OCI-M1 (cell line): ENCODE results near the gene PPARD.
"Not testable (repeated sequence)": the region's sequence is repeated elsewhere in the genome, so short reads cannot be mapped to it uniquely, and the experiment has no call there.

Source experiments
- DNase-seq: peaks from one replicate; lab custom pipeline; 2025; lab: John Stamatoyannopoulos, UW

Gene PPARD

DNA sequence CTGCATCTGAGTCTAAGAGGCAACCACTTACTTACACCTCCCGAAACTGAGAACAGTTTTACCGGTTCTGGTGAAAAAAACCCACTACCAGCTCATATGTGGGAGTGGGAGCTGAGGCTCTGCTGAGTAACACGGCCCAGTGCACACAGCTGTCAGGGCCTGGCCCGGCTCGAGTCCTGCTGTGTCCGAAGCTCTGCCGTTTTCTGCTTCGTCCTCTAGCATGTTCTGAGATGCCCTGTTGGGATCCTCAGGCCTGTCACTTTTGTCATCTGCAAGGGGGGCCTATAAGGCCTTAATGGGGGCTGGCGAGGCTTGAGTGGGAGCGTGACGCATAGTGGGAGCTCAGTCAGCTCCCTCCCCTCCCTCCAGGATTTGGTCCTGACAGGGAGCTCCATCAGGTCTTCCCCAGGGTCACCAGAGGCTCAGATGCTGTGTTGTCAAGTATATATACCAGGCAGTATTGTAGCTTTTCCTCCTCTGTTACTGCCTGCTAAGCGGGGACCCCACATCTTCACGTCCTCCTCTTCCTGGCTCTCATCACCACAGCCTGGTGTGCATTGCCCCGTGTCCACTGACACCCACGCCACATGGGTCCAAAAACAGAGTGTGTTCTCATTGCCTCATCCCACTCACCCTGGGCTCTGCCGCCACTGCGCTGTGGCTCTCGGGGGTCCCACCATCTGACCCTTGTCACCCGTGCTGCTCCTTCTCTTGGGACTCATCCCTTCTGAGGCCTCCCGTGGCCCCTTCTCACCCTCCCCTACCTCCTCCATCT is 64.5 kb downstream of the PPARD start:
- DNase-seq = no peak

DNA sequence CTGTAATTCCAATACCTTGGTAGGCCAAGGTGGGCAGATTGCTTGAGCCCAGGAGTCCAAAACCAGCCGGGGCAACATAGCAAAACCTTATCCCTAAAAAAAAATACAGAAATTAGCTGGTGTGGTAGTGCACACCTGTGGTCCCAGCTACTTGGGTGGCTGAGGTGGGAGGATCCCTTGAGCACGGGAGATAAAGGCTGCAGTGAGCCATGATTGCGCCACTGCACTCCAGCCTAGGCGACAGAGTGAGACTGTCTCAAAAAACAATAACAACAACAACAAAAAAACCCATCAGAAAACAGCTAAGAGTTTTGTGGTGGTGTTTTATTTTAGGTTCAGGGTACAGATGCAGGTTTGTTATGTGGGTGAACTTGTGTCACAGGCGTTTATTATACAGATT is 66.9 kb downstream of the PPARD start:
- DNase-seq = peak; percentile 20

DNA sequence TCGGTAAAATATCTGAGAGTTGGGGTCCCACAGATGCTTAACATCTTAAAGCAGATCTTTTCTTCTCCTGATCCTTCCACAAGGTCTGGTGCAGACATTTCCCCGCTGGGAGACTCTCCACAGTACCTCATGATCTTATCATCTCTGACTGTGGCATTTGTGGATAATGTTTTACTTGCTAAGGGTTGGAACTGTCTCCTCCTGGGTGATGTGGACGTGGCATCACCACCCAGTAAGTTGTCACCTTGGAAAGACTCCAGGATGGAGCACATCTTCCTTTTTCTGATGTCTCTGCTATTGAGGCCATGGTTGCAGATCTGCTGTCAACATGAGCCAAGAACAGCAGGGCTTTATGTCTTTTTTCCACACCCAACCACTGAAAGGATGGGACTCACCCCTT is 67.8 kb downstream of the PPARD start:
- no peak for DNase-seq

DNA sequence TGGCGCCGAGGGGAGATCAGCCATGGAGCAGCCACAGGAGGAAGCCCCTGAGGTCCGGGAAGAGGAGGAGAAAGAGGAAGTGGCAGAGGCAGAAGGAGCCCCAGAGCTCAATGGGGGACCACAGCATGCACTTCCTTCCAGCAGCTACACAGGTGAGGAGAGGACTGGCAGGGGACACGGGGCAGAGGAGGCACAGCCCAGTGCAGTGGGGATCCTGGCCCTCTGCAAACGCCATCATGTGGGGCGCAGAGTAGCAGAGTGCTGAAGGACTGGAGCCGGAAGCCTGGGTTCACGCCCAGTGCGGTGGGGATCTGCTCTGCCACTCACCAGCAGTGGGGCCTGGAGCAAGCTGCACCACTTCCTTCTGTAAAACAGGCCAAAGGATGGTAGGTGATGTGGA is 68.7 kb downstream of the PPARD start:
- DNase-seq = no peak

DNA sequence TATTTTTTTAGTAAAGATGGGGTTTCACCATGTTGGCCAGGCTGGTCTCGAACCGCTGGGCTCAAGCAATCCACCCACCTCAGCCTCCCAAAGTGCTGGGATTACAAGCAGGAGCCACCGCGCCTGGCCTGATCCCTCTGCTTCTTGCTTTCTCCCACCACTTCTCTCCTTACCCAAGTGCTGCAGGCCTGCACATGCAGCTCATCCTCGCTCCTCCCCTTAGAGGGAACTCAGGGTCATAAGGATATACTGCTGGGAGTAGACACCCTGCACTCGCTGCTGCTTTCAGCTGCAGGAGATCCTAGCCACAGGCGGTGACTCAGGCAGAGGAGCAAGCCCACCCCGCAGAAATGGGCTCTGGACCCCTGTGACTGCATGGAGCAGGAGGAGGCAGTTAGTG is 69.7 kb downstream of the PPARD start:
- no peak for DNase-seq

DNA sequence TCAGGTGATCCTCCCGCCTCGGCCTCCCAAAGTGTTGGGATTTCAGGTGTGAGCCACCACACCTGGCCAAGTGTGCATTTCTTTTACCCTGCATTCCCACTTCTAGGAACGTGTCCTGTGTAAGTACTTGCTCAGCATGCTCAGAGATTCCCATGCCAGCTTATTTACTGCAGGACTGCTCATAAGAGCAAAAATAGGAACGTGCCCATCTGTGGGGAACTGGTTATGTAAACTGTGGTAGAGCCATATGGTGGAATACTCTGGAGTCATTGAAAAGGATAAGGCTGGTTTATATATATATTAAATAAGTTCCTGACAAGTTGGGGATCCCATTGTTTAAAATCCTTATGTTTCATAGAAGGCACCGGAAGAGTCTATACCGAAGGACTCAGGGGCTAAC is 71.6 kb downstream of the PPARD start:
- no peak for DNase-seq

DNA sequence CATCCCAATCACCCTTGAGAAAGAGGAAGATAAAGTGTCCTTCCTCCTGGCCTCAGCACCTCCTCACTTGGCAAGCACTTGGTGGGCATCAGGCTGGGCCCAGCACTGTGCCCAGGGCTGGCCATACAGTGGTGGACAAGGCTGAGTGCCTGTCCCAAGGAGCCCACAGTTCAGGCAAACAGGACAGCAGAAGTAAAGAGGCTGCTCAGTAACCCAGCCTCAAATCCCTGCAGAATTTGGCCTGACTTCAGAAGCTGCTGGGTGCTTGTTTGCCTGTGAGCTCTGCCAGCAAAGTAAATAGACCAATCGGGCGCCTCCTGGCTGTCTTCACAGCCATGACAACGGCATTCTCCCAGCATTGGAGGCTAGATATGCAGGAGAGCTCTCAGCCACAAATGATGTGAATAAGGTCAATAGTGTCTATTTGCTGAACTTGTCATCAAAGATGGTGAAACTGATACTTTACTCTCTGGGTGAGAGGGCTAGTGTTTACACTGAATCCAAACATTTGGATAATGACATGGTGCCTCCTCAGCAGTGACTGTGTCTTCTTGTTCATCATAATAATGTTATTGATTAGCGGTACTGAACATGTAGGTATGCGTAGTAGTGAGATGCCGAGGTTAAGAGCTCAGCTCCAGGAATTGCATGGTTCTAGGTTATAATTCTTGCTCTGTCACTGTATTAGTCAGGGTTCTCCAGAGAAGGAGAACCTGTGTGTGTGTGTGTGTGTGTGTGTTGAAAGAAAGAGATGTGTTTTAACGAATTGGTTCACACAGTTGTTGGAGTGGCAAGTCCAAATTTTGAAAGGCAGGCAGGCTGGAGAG is 72.9 kb downstream of the PPARD start:
- peak; percentile 64 for DNase-seq

DNA sequence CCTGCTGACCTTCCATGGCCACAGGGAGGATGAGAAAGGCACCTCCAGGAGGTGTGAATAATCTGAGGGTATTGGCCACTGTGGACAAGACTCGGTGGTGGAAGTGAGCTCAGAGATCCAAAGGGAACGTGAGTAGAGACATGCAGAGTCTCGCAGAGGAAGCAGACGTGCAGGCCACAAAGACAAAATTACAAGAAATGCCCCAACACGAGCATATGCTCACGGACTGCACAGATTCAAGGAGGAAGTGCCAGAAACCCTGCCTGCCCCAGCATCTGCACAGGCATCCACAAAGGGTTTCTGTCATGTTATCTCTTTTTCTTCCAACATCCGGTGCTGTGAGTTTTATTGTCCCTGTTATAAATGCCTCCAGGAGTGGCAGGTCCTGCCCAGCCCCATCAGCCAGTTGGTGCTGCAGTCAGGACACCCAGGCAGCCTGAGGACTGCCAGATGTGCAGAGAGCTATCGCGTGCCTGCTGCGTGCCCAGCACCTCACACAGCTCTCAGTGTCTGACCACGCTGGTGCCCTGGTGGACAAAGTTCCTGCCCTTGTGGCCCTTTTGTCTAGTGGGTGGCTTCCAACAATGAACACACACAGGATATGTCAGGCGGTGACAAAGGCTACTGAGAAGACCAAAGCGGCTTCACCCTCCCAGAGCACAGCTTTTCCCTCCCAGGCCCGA is 75.8 kb downstream of the PPARD start:
- no peak for DNase-seq

DNA sequence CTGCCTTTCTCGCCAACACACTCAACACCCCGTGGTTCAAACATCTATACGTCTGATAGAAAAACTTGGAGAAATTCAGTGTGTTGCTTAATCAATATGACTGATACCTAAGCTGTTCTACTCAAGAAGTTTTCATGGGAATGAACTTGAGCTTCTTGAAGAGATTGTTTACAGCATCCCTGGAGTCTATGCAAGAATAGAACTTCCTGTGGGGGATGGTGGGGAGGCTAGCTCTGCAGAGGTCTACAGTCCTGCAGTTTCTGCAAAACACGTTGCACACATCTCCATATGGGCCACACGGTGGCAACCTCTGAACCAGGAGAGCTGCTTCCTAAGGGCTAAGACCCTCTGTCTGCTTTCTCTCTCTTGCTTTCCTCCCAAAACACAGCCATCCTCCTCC is 77.1 kb downstream of the PPARD start:
- DNase-seq = peak; percentile 17

DNA sequence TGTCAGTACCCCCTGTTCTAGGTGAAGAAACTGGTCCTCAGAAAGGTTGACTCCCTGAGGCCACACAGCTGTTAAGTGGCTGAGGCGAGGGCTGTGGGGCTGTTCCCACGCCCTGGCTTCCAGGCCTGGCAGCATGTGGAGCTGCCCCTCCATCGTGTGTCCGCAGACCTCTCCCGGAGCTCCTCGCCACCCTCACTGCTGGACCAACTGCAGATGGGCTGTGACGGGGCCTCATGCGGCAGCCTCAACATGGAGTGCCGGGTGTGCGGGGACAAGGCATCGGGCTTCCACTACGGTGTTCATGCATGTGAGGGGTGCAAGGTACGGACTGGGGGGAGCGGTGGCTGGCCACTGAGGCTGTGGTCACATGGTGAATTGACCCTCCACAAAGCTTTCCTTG is 77.6 kb downstream of the PPARD start:
- no peak for DNase-seq

DNA sequence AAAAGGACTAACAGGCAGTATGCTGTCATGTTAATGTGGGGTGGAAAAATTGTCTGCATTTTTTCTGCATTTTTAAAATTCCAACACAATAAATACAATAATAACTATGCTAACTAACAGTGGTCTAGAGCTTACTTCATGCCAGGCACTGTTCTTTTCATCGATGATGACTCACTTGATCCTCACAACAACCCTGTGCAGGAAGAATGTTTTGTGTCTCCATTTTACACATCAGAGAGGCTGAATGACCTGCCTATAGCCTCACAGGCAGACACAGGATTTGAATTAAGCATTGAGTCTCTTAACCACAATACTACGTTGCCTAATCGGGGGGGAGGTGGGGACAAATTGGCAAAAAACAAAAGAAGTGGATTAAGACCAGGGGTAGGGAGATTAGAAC is 82.9 kb downstream of the PPARD start:
- DNase-seq = no peak

DNA sequence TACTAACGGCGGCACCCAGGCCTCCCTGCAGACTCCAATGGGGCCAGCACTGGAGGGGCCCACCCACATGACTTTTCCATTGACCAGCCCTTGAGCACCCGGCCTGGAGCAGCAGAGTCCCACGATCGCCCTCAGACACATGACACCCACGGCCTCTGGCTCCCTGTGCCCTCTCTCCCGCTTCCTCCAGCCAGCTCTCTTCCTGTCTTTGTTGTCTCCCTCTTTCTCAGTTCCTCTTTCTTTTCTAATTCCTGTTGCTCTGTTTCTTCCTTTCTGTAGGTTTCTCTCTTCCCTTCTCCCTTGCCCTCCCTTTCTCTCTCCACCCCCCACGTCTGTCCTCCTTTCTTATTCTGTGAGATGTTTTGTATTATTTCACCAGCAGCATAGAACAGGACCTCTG is 83.7 kb downstream of the PPARD start:
- no peak for DNase-seq

DNA sequence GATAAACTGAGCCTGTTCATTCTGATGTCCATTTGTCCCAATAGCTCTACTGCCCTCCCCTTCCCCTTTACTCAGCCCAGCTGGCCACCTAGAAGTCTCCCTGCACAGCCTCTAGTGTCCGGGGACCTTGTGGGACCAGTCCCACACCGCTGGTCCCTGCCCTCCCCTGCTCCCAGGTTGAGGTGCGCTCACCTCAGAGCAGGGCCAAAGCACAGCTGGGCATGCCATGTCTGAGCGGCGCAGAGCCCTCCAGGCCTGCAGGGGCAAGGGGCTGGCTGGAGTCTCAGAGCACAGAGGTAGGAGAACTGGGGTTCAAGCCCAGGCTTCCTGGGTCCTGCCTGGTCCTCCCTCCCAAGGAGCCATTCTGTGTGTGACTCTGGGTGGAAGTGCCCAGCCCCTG is 85.1 kb downstream of the PPARD start:
- no peak for DNase-seq

DNA sequence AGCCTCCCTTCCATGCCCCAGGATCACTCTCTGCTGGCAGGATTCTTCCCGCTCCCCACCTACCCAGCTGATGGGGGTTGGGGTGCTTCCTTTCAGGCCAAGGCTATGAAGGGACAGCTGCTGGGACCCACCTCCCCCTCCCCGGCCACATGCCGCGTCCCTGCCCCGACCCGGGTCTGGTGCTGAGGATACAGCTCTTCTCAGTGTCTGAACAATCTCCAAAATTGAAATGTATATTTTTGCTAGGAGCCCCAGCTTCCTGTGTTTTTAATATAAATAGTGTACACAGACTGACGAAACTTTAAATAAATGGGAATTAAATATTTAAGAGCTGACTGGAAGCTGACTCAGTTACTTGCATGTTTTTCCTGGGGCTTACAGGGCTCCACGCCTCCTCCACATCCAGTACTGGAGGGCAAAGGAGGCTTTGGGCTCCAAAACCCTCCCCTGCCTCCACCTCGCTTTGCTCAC is 85.5 kb downstream of the PPARD start:
- DNase-seq = no peak

DNA sequence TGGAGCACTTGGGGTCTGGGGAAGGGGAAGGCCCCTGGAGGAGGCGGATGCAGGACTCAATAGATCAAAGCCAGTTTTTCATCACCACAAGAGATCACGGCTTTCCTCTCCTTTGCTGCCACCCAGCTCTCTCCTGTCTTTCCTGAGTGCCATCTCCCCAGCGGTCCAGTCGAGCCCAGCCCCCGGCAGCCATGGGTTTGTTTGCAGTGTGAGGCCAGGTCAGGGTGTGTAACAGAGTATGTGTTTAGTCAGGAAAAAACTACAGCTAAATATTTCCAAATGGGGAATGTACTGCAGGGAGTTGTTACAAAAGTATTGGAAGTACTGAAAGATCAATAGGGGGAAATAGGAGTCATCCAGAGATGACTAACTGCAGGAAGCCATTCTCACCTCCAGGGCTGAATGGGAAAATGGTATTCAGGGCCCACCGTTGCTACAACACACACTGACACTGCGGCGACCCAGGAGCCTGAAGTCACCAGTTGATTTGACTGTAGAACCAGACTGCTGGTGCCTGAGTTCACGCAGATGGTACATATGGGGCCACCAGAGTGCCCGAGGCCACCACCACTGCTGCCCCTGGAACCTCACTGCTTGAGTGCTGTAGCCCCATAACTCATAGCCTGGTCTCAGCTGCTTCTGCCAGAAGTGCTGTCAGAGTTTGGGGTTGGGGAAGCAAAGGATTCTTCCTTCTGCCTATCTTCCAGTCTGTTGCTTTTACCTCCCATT is 86.2 kb downstream of the PPARD start:
- DNase-seq = no peak

DNA sequence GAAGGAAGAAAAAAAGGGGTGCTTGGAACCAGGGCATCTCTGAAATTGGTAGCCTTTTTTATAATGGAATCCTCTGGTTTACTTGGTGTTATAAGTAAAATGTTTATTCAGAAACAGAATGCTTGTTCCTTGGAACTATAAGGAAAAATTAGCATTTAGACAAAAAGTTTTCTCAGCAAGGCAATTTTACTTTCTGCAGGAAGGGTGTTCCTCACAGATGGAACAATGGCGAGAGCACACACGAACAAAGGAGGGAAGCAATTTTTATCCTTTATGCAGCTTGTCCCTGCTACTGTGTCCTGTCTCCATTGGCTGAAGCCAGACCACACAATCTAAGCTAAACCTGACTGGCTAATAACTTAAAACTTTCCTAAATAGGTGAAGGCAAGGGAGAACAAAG is 87.1 kb downstream of the PPARD start:
- DNase-seq = peak; percentile 47

DNA sequence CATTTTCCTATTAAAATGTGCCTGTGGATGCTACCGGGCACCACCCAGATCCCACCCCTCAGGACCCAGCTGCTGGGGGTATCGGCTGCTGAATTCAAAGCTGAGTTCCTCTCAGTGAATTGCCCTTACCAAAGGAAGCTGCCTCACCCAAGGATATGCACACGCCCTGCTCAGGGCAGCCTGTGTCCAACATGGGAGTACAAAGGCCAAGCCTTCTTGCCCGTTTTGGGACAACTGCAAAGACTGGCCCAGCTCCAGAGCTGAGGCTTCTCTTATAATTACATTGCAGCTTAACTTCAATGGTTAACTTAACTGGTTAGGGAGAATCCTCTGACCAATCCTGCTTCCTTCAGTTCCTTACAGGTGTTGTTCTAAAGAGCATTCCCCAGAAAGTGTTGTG is 89.9 kb downstream of the PPARD start:
- no peak for DNase-seq

DNA sequence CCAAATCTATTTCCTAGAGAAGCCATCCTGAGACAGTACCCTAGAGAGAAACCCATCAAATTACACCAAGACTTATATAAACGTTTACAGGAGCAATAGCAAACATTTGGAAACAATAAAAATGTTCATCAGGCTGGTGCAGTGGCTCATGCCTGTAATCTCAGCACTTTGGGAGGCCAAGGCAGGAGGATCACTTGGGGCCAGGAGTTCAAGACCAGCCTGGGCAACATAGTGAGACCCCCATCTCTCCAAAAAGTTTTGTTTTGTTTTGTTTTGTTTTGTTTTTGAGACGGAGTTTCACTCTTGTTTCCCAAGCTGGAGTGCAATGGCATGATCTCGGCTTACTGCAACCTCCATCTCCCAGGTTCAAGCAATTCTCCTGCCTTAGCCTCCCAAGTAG is 90.3 kb downstream of the PPARD start:
- DNase-seq = not testable (repeated sequence)

DNA sequence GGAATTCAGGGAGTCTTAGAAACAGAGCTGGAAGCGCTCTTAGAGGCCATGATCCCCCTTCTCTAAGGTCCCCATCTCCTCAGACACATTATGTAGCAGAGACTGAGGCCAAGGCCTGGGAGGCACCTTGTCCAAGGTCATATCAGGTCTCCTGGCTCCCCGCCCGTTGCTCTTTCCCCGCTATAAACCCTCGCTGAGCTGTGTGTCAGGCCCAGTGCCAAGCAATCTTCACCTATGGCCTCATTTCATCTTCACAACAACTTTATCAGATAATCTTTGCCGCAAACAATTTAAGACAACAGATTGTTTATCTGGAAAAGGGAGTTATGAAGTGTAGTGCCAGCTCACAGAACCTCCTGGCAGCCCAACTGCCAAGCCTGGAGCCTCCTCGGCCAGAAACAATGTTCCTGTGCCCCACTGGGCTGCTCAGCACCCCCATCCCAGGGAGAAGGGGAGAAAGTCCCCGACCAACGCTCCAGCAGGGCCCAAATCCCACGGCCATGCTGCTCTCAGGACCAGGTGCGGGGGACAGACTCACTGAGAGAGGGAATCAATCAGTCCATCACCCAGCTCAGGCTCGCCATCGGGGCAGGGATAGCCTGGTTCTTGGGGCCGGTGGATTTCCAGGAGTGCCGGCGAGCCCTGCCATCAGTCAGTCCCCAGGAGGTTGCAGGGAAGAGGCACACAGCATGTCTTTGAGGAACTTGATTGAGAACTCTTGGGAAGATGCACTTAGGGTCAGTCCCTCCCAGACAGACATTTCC is 92.9 kb downstream of the PPARD start:
- DNase-seq = no peak

DNA sequence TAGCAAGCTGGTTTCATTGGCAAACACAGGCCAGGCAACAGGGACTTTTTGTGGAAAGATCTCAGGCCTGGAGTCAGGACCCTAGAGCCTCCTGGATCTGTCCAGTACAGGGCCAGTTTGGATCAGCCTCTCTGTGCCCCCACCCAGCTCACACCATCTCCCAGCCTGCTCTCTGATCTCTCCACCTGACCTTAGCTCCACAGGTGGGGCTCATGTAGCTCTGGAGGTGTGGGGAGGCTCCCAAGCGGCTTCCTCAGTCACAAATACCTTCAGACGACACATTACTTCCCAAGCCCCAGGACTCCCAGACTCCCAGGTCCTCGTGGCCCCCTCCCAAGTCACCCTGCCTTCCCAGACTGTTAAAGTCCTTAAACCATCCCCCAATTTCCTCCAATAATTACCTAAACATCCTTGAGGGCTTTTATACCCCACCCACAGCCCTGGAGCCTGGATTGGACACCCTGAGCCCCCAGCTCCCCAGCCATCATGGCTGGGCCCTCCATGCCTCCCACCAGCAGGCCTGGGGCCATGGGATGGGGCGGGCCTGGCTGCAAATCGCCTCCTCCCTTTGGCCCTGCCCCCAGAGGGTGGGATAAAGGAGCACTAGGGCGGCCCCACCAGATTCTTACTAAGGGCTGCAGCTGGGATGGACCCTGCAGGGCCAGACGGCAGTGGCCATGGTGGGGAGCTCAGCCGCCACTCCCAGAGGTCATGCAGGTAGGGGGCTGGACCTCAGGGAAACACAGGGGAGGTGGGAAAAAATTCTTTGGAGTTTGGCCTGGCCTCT is 93.9 kb downstream of the PPARD start:
- no peak for DNase-seq
